ENCODE data around the gene SLC39A13.

SLC39A13 gene

GRCh38 chr11:47433157-47433556 is 24.8 kb downstream of the SLC39A13 start:
- DNase-seq: no peak

- no peak for DNase-seq
Measured at GRCh38 chr11:47434011-47434786, 25.8 kb downstream of the SLC39A13 start.

GRCh38 chr11:47435687-47436086 is 27.3 kb downstream of the SLC39A13 start:
- DNase-seq: no peak

- no peak for DNase-seq
Measured at GRCh38 chr11:47436726-47437125, 28.3 kb downstream of the SLC39A13 start.

- DNase-seq: no peak
Measured at GRCh38 chr11:47437218-47437745, 28.9 kb downstream of the SLC39A13 start.

- DNase-seq: no peak
Measured at GRCh38 chr11:47437746-47438418, 29.5 kb downstream of the SLC39A13 start.

GRCh38 chr11:47438721-47439120 is 30.3 kb downstream of the SLC39A13 start:
- DNase-seq: no peak

- DNase-seq: no peak
Measured at GRCh38 chr11:47440054-47440476, 31.7 kb downstream of the SLC39A13 start.

- no peak for DNase-seq
Measured at GRCh38 chr11:47441421-47441820, 33.0 kb downstream of the SLC39A13 start.

GRCh38 chr11:47442514-47442913 is 34.1 kb downstream of the SLC39A13 start:
- DNase-seq: no peak

- DNase-seq: peak; percentile 29
Measured at GRCh38 chr11:47443028-47443700, 34.8 kb downstream of the SLC39A13 start.

- DNase-seq: no peak
Measured at GRCh38 chr11:47443817-47444216, 35.4 kb downstream of the SLC39A13 start.

GRCh38 chr11:47445840-47446239 is 37.5 kb downstream of the SLC39A13 start:
- DNase-seq: no peak

GRCh38 chr11:47446833-47447232 is 38.4 kb downstream of the SLC39A13 start:
- DNase-seq: no peak

- DNase-seq: no peak
Measured at GRCh38 chr11:47447906-47448305, 39.5 kb downstream of the SLC39A13 start.

- no peak for DNase-seq
Measured at GRCh38 chr11:47448566-47449427, 40.4 kb downstream of the SLC39A13 start, which contains the start of gene RAPSN. TSS of gene RAPSN (minus strand) at chr11:47449136. CDS start at chr11:47448964, 172 bp downstream.

- DNase-seq: no peak
Measured at GRCh38 chr11:47449541-47449940, 41.2 kb downstream of the SLC39A13 start.

- DNase-seq: no peak
Measured at GRCh38 chr11:47451436-47451835, 43.0 kb downstream of the SLC39A13 start.

- no peak for DNase-seq
Measured at GRCh38 chr11:47451990-47452389, 43.6 kb downstream of the SLC39A13 start.

- no peak for DNase-seq
Measured at GRCh38 chr11:47453365-47453764, 45.0 kb downstream of the SLC39A13 start.

GRCh38 chr11:47454258-47454671 is 45.9 kb downstream of the SLC39A13 start:
- peak; percentile 24 for DNase-seq

GRCh38 chr11:47460571-47461235 is 52.3 kb downstream of the SLC39A13 start:
- no peak for DNase-seq

Measured in NCI-H1436 treated with DMSO at 0.1 percent for 48 hours (cell line).